ENCODE data around the gene MVK.

- no peak for TF ChIP-seq POLR2AphosphoS5 (IDR thresholded peaks at IDR 0.05)
- no peak for TF ChIP-seq CTCF (IDR thresholded peaks at IDR 0.05)
- no peak for TF ChIP-seq POLR2A (IDR thresholded peaks at IDR 0.05)
- TF ChIP-seq EP300 (IDR thresholded peaks at IDR 0.05), result no peak
Observed at GRCh38 chr12:109625749-109626377, 52.3 kb downstream of the MVK start.
